Measurements from ENCODE around the gene KRTAP10-2. TPM values are rescaled to one million over a fixed set of nuclear protein-coding genes. Genes with fewer than 3 reads are reported as not detected.

Gene KRTAP10-2
- total RNA-seq, 4 donors from 2014 or later = 9.3 TPM; not detected in 3

DNA sequence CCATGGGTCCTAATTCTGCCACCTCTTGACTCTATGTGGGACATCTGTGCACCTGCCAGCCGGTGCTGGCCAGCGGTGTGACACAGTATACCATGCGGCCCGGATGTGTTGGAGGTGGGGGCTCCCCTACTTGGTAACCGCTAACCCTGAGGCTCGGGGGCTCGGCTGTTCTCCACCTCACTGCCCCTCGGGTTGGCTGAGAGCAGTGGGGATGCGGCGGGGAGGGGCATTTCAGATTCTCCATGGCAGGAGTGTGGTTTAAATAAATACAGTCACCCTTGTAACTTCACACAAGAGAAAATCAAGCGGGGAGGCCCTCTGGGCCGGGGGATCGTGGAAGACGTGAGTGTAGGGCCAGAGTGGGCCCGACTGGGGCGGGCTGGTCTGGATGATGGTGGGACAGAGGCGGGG lies 22.3 kb downstream of the KRTAP10-2 start:
- no peak overlapping the region for H3K4me3 ChIP-seq (ENCODE audit: low read depth, poor library complexity, severe bottlenecking)
- peak in 1 of 2 donors; percentile 84 for DNase-seq (ENCODE audit: low spot score in 2 of 2)
- 85 to 92% methylated on average over 17 of the region's 17 CpGs for WGBS, 2 donors
- TF ChIP-seq, protein P1, sequence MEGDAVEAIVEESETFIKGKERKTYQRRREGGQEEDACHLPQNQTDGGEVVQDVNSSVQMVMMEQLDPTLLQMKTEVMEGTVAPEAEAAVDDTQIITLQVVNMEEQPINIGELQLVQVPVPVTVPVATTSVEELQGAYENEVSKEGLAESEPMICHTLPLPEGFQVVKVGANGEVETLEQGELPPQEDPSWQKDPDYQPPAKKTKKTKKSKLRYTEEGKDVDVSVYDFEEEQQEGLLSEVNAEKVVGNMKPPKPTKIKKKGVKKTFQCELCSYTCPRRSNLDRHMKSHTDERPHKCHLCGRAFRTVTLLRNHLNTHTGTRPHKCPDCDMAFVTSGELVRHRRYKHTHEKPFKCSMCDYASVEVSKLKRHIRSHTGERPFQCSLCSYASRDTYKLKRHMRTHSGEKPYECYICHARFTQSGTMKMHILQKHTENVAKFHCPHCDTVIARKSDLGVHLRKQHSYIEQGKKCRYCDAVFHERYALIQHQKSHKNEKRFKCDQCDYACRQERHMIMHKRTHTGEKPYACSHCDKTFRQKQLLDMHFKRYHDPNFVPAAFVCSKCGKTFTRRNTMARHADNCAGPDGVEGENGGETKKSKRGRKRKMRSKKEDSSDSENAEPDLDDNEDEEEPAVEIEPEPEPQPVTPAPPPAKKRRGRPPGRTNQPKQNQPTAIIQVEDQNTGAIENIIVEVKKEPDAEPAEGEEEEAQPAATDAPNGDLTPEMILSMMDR (IDR thresholded peaks at IDR 0.05) = no peak
- TF ChIP-seq POLR2A (IDR thresholded peaks at IDR 0.05) = no peak
- intact Hi-C loops (cut with DNase I; ENCODE audit: low total_unique reads) = no loop called here

DNA sequence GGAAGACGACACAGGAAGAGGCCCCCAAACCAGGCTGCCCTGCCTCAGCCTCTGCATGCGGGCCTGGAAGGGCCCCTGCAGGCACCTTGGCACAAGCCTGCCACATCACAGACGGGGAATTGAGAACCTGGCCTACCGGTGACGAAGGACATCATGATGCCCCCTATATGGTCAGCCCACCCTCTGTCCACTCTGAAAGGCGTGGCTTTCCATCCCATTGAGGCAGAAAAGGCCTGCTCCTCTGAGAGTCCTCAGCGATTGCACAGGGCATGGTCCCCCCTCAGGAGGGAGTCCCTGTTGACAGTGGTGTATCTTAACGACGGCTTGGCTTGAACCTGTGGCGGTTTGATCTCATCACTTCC lies 22.7 kb downstream of the KRTAP10-2 start:
- whole genome bisulfite sequencing, 2 donors = 77 to 92% methylated on average over 5 to 9 of the region's 10 CpGs
- TF ChIP-seq, protein P1 (IDR thresholded peaks at IDR 0.05) = no peak
- TF ChIP-seq POLR2A (IDR thresholded peaks at IDR 0.05) = no peak
- intact Hi-C loops (cut with DNase I; ENCODE audit: low total_unique reads) = no loop called here
- H3K4me3 ChIP-seq (ENCODE audit: low read depth, poor library complexity, severe bottlenecking) = no peak overlapping the region
- peak in 1 of 2 donors; percentile 73 for DNase-seq (ENCODE audit: low spot score in 2 of 2)

DNA sequence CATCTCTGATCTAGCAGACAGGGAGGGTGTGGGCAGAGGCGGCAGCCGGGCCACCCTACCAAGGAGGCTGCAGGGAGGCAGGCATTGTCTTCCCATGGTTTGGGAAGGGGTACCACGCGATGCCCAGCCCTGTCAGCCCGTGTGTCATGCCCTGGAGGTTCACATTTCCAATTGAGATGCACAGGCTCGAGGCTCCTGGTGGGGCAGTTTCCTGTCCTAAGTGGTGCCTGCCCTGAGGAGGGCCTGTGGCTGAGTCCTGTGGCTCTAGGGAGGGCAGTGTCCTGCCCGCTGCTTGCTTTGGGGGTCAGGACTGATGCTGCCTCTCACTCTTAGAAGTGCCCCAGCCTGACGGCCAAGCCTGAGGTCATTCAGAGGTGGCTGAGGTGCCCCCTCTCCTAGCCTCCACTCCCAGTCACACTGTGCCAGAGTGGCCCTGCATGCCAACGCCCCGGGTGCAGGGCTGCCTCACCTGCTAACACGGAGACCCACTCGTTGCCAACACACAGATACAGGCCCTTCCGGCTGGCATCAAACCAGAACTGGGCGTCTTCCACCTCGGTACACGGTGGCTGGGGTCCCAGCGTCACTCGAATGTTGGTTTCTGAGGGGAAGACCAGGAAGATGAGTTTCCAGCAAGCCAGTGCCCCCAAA lies 23.2 kb downstream of the KRTAP10-2 start:
- intact Hi-C loops (cut with DNase I; ENCODE audit: low total_unique reads) = no loop called here
- peak in 1 of 2 donors; percentile 76 for DNase-seq (ENCODE audit: low spot score in 2 of 2)
- no peak overlapping the region for H3K4me3 ChIP-seq (ENCODE audit: low read depth, poor library complexity, severe bottlenecking)
- WGBS, 2 donors = 78 to 83% methylated on average over 16 to 18 of the region's 18 CpGs
- TF ChIP-seq, protein P1 (IDR thresholded peaks at IDR 0.05) = no peak
- no peak for TF ChIP-seq POLR2A (IDR thresholded peaks at IDR 0.05)

DNA sequence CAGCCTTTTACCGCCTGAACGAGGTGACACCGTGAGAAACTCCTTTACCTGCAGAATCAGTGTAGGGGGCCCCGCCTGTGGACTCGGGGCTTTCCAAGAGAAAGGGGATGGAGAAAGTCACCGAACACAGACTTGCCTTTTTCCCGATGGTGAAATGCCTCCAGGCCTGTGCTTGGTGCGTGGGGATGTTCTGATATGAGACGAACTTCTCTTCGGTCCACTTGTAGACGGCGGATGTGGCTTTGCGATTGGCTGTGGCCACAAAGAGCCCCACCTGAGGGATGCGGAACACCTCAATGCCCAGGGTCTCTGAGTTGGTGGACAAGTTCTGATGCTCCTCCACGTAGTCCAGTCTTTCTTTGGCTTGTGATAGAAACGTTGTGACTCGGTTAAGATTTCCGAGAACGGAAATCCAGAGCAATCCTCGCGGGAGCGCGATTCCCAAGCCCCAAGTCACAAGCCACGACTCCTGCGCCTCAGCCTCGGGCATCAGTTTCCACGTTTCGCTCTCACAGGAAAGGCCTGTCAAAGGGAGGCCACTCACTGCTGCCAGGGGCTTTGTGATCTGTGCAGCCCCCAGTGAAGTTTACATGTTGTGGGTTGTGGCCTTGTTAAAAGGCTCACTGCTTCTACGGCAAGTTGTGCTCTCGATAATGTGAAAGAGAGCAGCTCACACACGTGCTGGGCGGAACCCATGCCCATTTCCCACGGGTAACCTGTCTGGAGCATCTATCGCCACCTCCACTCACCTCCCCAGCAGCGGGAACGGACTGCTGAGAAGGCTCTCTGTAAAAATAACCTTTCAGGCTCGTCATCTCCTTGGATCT lies 23.9 kb downstream of the KRTAP10-2 start:
- WGBS, 2 donors = 87 to 88% methylated on average over 37 of the region's 37 CpGs
- no peak for TF ChIP-seq POLR2A (IDR thresholded peaks at IDR 0.05)
- no peak overlapping the region for H3K4me3 ChIP-seq (ENCODE audit: low read depth, poor library complexity, severe bottlenecking)
- intact Hi-C loops (cut with DNase I; ENCODE audit: low total_unique reads) = no loop called here
- DNase-seq (ENCODE audit: low spot score in 2 of 2) = peak in 1 of 2 donors; percentile 64

DNA sequence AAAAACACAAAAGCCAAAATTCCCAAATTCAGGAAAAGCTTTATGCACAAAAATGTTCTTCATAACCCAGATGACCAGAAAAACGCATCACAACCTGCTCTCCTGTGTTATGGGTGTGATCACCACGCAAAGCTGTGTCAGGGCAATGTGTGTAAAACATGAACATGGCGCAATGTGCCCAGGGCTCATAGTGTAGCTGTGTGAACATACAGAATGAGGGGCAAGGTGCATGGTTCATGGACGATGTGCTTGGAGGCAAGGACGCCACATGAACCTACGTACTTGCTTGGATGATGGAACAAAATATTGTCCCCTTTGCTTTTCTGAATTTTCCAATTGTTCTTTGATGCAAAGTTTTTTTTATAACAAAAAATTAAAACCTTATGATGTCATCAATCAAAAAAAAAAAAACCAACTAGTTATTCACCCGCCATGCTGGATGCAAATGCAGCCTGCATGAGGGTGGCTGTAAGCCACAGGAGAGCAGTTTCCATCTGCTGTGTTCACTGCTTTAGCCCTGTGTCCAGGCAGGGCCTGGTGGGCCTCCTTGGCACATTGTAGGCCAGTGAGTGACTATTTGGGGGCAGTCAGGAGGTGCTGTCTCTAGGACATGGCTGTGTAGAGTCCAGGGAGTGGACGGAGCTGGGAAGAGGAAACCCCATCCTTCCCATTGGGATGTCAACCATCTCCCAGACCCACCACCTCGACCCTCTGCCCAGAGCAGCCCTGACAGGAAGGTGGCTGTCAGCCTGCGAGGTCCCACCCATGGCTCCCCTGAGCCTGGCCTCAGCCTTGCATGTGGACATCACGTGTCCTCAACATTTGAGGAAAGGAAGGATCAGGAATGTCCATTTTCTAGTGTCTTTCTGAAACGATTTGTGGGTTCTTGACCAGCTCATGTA lies 25.0 kb downstream of the KRTAP10-2 start:
- peak in 1 of 2 donors; percentile 62 for DNase-seq (ENCODE audit: low spot score in 2 of 2)
- 84 to 87% methylated on average over 12 of the region's 12 CpGs for WGBS, 2 donors
- intact Hi-C loops (cut with DNase I; ENCODE audit: low total_unique reads) = no loop called here
- no peak overlapping the region for H3K4me3 ChIP-seq (ENCODE audit: low read depth, poor library complexity, severe bottlenecking)
- TF ChIP-seq POLR2A (IDR thresholded peaks at IDR 0.05) = no peak
- TF ChIP-seq, protein P1 (IDR thresholded peaks at IDR 0.05) = no peak
